ENCODE data around the gene TRPM3. TPM values are rescaled to one million over a fixed set of nuclear protein-coding genes. Genes with fewer than 3 reads are reported as not detected.
A peak's percentile ranks its signal among the peaks of the same experiment; 100 is the strongest.

Gene TRPM3
- total RNA-seq, 2 experiments from 2014 or later: not detected

GRCh38 chr9:70537084-70537483 lies 584.3 kb downstream of the TRPM3 start:
- Mint-ChIP-seq H3K36me3 (no peaks in the 10 kb centered on the region), H3K4me3 (no peak overlapping the region), H3K9me3 (ENCODE audit: low read depth) (no peaks in the 10 kb centered on the region), H3K27ac (no peak overlapping the region), H3K4me1 (peaks cover 4% of the 10 kb centered on the region), H3K27me3 (no peaks in the 10 kb centered on the region)
- CTCF ChIA-PET: interaction anchor here (0.8 kb wide), 1 partner anchor 26 kb away, joined by 4 read pairs; no protein-coding TSS in a partner anchor
- no peak for ATAC-seq
- DNase-seq: no peak

GRCh38 chr9:70535546-70536323 lies 585.7 kb downstream of the TRPM3 start:
- no peak overlapping the region for H3K4me3 Mint-ChIP-seq
- no peaks in the 10 kb centered on the region for H3K27me3 Mint-ChIP-seq
- H3K4me1 Mint-ChIP-seq: peaks cover 4% of the 10 kb centered on the region
- CTCF ChIA-PET: no interaction called here
- DNase-seq: no peak
- no peak overlapping the region for H3K27ac Mint-ChIP-seq
- no peaks in the 10 kb centered on the region for H3K9me3 Mint-ChIP-seq (ENCODE audit: low read depth)
- no peak for ATAC-seq
- no peaks in the 10 kb centered on the region for H3K36me3 Mint-ChIP-seq

- CTCF ChIA-PET: interaction anchor here (1.2 kb wide), 1 partner anchor 68 kb away, joined by 4 read pairs; no protein-coding TSS in a partner anchor
- ATAC-seq (no peak), DNase-seq (no peak)
- Mint-ChIP-seq H3K27ac (no peak overlapping the region), H3K4me1 (peaks cover 4% of the 10 kb centered on the region), H3K27me3 (no peaks in the 10 kb centered on the region), H3K36me3 (no peaks in the 10 kb centered on the region), H3K4me3 (no peak overlapping the region), H3K9me3 (ENCODE audit: low read depth) (no peaks in the 10 kb centered on the region)
Observed at GRCh38 chr9:70534471-70534870, 587.0 kb downstream of the TRPM3 start.

- H3K27ac Mint-ChIP-seq: no peak overlapping the region
- no peaks in the 10 kb centered on the region for H3K27me3 Mint-ChIP-seq
- CTCF ChIA-PET: interaction anchor here (1.2 kb wide), 1 partner anchor 68 kb away, joined by 4 read pairs; no protein-coding TSS in a partner anchor
- H3K4me1 Mint-ChIP-seq: peaks cover 4% of the 10 kb centered on the region
- no peak overlapping the region for H3K4me3 Mint-ChIP-seq
- H3K36me3 Mint-ChIP-seq: no peaks in the 10 kb centered on the region
- H3K9me3 Mint-ChIP-seq (ENCODE audit: low read depth): no peaks in the 10 kb centered on the region
- ATAC-seq: no peak
- DNase-seq: no peak
Observed at GRCh38 chr9:70534061-70534460, 587.4 kb downstream of the TRPM3 start.

- no peak for ATAC-seq
- H3K4me3 Mint-ChIP-seq: no peak overlapping the region
- H3K36me3 Mint-ChIP-seq: no peaks in the 10 kb centered on the region
- CTCF ChIA-PET: interaction anchor here (0.8 kb wide), 1 partner anchor 25 kb away, joined by 3 read pairs; no protein-coding TSS in a partner anchor
- no peaks in the 10 kb centered on the region for H3K27me3 Mint-ChIP-seq
- H3K9me3 Mint-ChIP-seq (ENCODE audit: low read depth): no peaks in the 10 kb centered on the region
- H3K27ac Mint-ChIP-seq: no peak overlapping the region
- H3K4me1 Mint-ChIP-seq: peaks cover 4% of the 10 kb centered on the region
- no peak for DNase-seq
Observed at GRCh38 chr9:70533492-70533891, 587.9 kb downstream of the TRPM3 start.

- Mint-ChIP-seq H3K4me1 (peaks cover 4% of the 10 kb centered on the region), H3K27ac (no peak overlapping the region), H3K27me3 (no peaks in the 10 kb centered on the region), H3K9me3 (ENCODE audit: low read depth) (no peaks in the 10 kb centered on the region), H3K4me3 (no peak overlapping the region), H3K36me3 (no peaks in the 10 kb centered on the region)
- no peak for ATAC-seq
- CTCF ChIA-PET: interaction anchor here (0.8 to 1.9 kb wide), 2 partner anchors 12 to 24 kb away, joined by 3 to 5 read pairs; no protein-coding TSS in a partner anchor
- no peak for DNase-seq
Observed at GRCh38 chr9:70532716-70533115, 588.7 kb downstream of the TRPM3 start.

GRCh38 chr9:70531311-70531710 lies 590.1 kb downstream of the TRPM3 start:
- no peak for ATAC-seq
- Mint-ChIP-seq H3K4me1 (peaks cover 4% of the 10 kb centered on the region), H3K4me3 (no peak overlapping the region), H3K27me3 (no peaks in the 10 kb centered on the region), H3K27ac (no peak overlapping the region), H3K36me3 (no peaks in the 10 kb centered on the region), H3K9me3 (ENCODE audit: low read depth) (no peaks in the 10 kb centered on the region)
- DNase-seq: no peak
- CTCF ChIA-PET: interaction anchor here (0.6 to 1.9 kb wide), 2 partner anchors 11 to 94 kb away, joined by 3 to 5 read pairs; no protein-coding TSS in a partner anchor

GRCh38 chr9:70530716-70531115 lies 590.7 kb downstream of the TRPM3 start:
- CTCF ChIA-PET: interaction anchor here (1.6 kb wide), 1 partner anchor 10 kb away, joined by 6 read pairs; no protein-coding TSS in a partner anchor
- ATAC-seq: no peak
- no peaks in the 10 kb centered on the region for H3K9me3 Mint-ChIP-seq (ENCODE audit: low read depth)
- no peak for DNase-seq
- no peaks in the 10 kb centered on the region for H3K27me3 Mint-ChIP-seq
- H3K27ac Mint-ChIP-seq: no peak overlapping the region
- H3K4me1 Mint-ChIP-seq: peaks cover 4% of the 10 kb centered on the region
- no peaks in the 10 kb centered on the region for H3K36me3 Mint-ChIP-seq
- no peak overlapping the region for H3K4me3 Mint-ChIP-seq

GRCh38 chr9:70529833-70530232 lies 591.6 kb downstream of the TRPM3 start:
- peaks cover 5% of the 10 kb centered on the region for H3K36me3 Mint-ChIP-seq
- DNase-seq: no peak

GRCh38 chr9:70529377-70529776 lies 592.0 kb downstream of the TRPM3 start:
- Mint-ChIP-seq H3K4me3 (no peak overlapping the region), H3K9me3 (ENCODE audit: low read depth) (peaks cover 3% of the 10 kb centered on the region), H3K27ac (no peak overlapping the region), H3K4me1 (peaks cover 4% of the 10 kb centered on the region), H3K27me3 (no peaks in the 10 kb centered on the region), H3K36me3 (peaks cover 5% of the 10 kb centered on the region)
- CTCF ChIA-PET: interaction anchor here (1.6 kb wide), 1 partner anchor 9 kb away, joined by 6 read pairs; no protein-coding TSS in a partner anchor
- no peak for DNase-seq
- no peak for ATAC-seq

More at GRCh38 chr9:70529833-70530232, 591.6 kb downstream of the TRPM3 start:
- ATAC-seq: no peak
- H3K4me3 Mint-ChIP-seq: no peak overlapping the region
- H3K9me3 Mint-ChIP-seq (ENCODE audit: low read depth): peaks cover 3% of the 10 kb centered on the region
- CTCF ChIA-PET: interaction anchor here (1.6 kb wide), 1 partner anchor 9 kb away, joined by 6 read pairs; no protein-coding TSS in a partner anchor
- no peak overlapping the region for H3K27ac Mint-ChIP-seq
- H3K4me1 Mint-ChIP-seq: peaks cover 4% of the 10 kb centered on the region
- H3K27me3 Mint-ChIP-seq: no peaks in the 10 kb centered on the region

GRCh38 chr9:70526902-70527301 lies 594.5 kb downstream of the TRPM3 start:
- Mint-ChIP-seq H3K27me3 (no peaks in the 10 kb centered on the region), H3K9me3 (ENCODE audit: low read depth) (peaks cover 9% of the 10 kb centered on the region), H3K27ac (no peak overlapping the region), H3K4me3 (no peak overlapping the region), H3K4me1 (no peaks in the 10 kb centered on the region), H3K36me3 (peaks cover 15% of the 10 kb centered on the region)
- DNase-seq: no peak
- CTCF ChIA-PET: interaction anchor here (1.0 to 1.4 kb wide), 2 partner anchors 30 to 78 kb away, joined by 3 read pairs; no protein-coding TSS in a partner anchor
- ATAC-seq: no peak

GRCh38 chr9:70525519-70525918 lies 595.9 kb downstream of the TRPM3 start:
- CTCF ChIA-PET: no interaction called here
- Mint-ChIP-seq H3K4me3 (no peak overlapping the region), H3K27me3 (no peaks in the 10 kb centered on the region), H3K27ac (no peak overlapping the region), H3K4me1 (peaks cover 3% of the 10 kb centered on the region), H3K9me3 (ENCODE audit: low read depth) (peaks cover 9% of the 10 kb centered on the region), H3K36me3 (peaks cover 15% of the 10 kb centered on the region)
- no peak for DNase-seq
- ATAC-seq: no peak

- CTCF ChIA-PET: interaction anchor here (0.8 to 2.2 kb wide), 8 partner anchors 8 to 110 kb away, joined by 3 to 6 read pairs (median 4); no protein-coding TSS in a partner anchor
- DNase-seq (peak; percentile 43), ATAC-seq (peak; percentile 87)
- Mint-ChIP-seq H3K27ac (peak overlapping the region; percentile 35), H3K36me3 (peaks cover 13% of the 10 kb centered on the region), H3K27me3 (no peaks in the 10 kb centered on the region), H3K4me3 (peak overlapping the region; percentile 15), H3K9me3 (ENCODE audit: low read depth) (peaks cover 9% of the 10 kb centered on the region), H3K4me1 (peaks cover 18% of the 10 kb centered on the region)
Observed at GRCh38 chr9:70519912-70520724, 601.3 kb downstream of the TRPM3 start.

All from activated CD8-positive, alpha-beta memory T cell treated with anti-CD3 and anti-CD28 coated beads, Interleukin-2, amount 10 ng/mL, durations not matched to agents 7 days and 5 days (primary cell).